OCI-LY1 (cell line): ENCODE results near the gene DEFB115.

Experiments used
- H2AFZ ChIP-seq: fragments of 200-600 bp; sonication (generic), shearing (Covaris generic); 2 replicates; pipeline ENCODE4 v1.6.0; 2014; ENCODE audit warnings: antibody characterized with exemption, mild to moderate bottlenecking, low read length
- H3F3A ChIP-seq: fragments of 200-600 bp; sonication (generic), shearing (Covaris generic); 2 replicates; pipeline ENCODE4 v1.6.0; 2014; ENCODE audit warnings: mild to moderate bottlenecking, antibody characterized with exemption, low read length, moderate library complexity; ENCODE audit not compliant: insufficient read depth
- H3K27ac ChIP-seq: fragments of 200-600 bp; sonication (generic); 2 replicates; pipeline ENCODE4 v1.5.1; 2014; ENCODE audit warnings: low read length, mixed run types, mild to moderate bottlenecking, low read depth; ENCODE audit not compliant: poor library complexity, severe bottlenecking
- H3K27me3 ChIP-seq: fragments of 200-600 bp; sonication (generic); 2 replicates; pipeline ENCODE4 v1.6.0; 2014; ENCODE audit warnings: antibody characterized with exemption, mild to moderate bottlenecking, low read length, moderate library complexity; ENCODE audit not compliant: insufficient read depth
- H3K36me3 ChIP-seq: fragments of 200-600 bp; sonication (generic); 2 replicates; pipeline ENCODE4 v1.6.1; 2014; ENCODE audit warnings: mild to moderate bottlenecking, antibody characterized with exemption, low read length, moderate library complexity, mixed read lengths; ENCODE audit not compliant: insufficient read depth
- H3K4me1 ChIP-seq: fragments of 200-600 bp; sonication (generic); 2 replicates; pipeline ENCODE4 v1.5.1; 2014; ENCODE audit warnings: mild to moderate bottlenecking, low read length, moderate library complexity; ENCODE audit not compliant: insufficient read depth, severe bottlenecking
- H3K4me2 ChIP-seq: fragments of 200-600 bp; sonication (generic), shearing (Covaris generic); 2 replicates; pipeline ENCODE4 v1.6.1; 2014; ENCODE audit warnings: low read length
- H3K4me3 ChIP-seq: fragments of 200-600 bp; sonication (generic); 2 replicates; pipeline ENCODE4 v1.5.1; 2014; ENCODE audit warnings: low read length, low read depth, mild to moderate bottlenecking, mixed read lengths; ENCODE audit not compliant: poor library complexity, severe bottlenecking
- H3K79me2 ChIP-seq: fragments of 200-600 bp; shearing (Covaris generic); 2 replicates; pipeline ENCODE4 v1.6.1; 2016; ENCODE audit warnings: mixed run types, low read length, mixed read lengths; ENCODE audit not compliant: insufficient read depth
- H3K9ac ChIP-seq: fragments of 200-600 bp; sonication (generic), shearing (Covaris generic); 2 replicates; pipeline ENCODE4 v1.6.1; 2014; ENCODE audit warnings: mild to moderate bottlenecking, low read length, mixed read lengths
- H3K9me2 ChIP-seq: fragments of 200-600 bp; sonication (generic), shearing (Covaris generic); 2 replicates; pipeline ENCODE4 v1.6.1; 2014; ENCODE audit warnings: low read depth, mild to moderate bottlenecking, low read length, mixed read lengths
- H3K9me3 ChIP-seq: fragments of 200-600 bp; shearing (Covaris generic); 2 replicates; pipeline ENCODE4 v1.6.1; 2014; ENCODE audit warnings: low read length, mixed read lengths
- H4K20me1 ChIP-seq: fragments of 200-600 bp; sonication (generic), shearing (Covaris generic); 2 replicates; pipeline ENCODE4 v1.6.0; 2016; ENCODE audit warnings: mild to moderate bottlenecking, low read length; ENCODE audit not compliant: insufficient read depth
- EZH2 ChIP-seq: fragments of 200-600 bp; sonication (generic), shearing (Covaris generic); IDR thresholded peaks from 2 replicates; pipeline ENCODE4 v1.8.0; 2017; ENCODE audit warnings: borderline replicate concordance, mixed run types, mild to moderate bottlenecking, antibody characterized with exemption, low read length, moderate library complexity, mixed read lengths
- TF ChIP-seq, protein P1 (sequence below): fragments of 200-600 bp; sonication (generic), shearing (Covaris generic); IDR thresholded peaks from 2 replicates; pipeline ENCODE4 v1.5.1; 2017; ENCODE audit warnings: mild to moderate bottlenecking, antibody characterized with exemption, low read length, moderate library complexity, mixed read lengths

Gene DEFB115

DNA sequence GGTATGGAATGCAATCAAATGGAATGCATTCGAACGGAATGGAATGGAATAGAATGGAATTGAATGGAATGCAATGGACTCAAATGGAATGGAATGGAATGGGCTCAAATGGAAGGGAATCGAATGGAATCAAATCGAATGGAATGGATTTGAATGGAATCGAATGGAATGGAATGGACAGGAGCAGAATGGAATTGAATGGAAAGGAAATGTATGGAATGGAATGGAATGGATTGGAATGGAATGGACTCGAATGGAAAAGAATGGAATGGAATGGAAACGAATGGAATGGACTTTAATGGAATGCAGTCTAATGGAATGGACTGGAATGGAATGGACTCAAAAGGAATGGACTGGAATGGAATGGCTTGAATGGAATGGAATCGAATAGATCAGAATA, 18.3 kb upstream of the DEFB115 start:
- Histone ChIP-seq H3K9me2 (no peaks in the 10 kb centered on the region), H4K20me1 (no peaks in the 10 kb centered on the region), H3K79me2 (no peaks in the 10 kb centered on the region), H2AFZ (no peak overlapping the region), H3K4me3 (no peak overlapping the region), H3K36me3 (no peaks in the 10 kb centered on the region), H3K9ac (no peak overlapping the region), H3K4me2 (no peak overlapping the region), H3K9me3 (peaks cover 55% of the 10 kb centered on the region), H3K27ac (no peak overlapping the region), H3F3A (no peaks in the 10 kb centered on the region), H3K4me1 (no peaks in the 10 kb centered on the region), H3K27me3 (no peaks in the 10 kb centered on the region)
- no peak for TF ChIP-seq EZH2
- TF ChIP-seq, protein P1, sequence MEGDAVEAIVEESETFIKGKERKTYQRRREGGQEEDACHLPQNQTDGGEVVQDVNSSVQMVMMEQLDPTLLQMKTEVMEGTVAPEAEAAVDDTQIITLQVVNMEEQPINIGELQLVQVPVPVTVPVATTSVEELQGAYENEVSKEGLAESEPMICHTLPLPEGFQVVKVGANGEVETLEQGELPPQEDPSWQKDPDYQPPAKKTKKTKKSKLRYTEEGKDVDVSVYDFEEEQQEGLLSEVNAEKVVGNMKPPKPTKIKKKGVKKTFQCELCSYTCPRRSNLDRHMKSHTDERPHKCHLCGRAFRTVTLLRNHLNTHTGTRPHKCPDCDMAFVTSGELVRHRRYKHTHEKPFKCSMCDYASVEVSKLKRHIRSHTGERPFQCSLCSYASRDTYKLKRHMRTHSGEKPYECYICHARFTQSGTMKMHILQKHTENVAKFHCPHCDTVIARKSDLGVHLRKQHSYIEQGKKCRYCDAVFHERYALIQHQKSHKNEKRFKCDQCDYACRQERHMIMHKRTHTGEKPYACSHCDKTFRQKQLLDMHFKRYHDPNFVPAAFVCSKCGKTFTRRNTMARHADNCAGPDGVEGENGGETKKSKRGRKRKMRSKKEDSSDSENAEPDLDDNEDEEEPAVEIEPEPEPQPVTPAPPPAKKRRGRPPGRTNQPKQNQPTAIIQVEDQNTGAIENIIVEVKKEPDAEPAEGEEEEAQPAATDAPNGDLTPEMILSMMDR, result no peak

DNA sequence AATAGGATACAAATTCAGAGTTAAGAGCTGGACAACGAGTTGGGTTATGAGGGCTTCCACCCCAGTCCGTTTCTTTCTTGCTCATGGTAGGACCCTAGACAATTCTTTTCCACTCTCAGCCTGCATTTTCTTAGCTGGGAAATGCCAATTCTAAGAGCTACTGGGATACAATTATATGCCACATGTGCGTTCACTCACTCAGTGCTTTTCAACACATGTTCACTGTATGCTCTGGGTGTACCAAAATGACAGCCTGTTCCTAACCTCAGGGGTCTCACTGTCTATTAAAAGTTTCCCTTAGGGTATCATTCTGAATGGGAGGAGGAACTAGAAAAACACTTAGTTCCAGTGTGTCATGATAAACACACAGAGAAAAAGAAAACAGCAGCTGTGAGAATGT, 505 bp upstream of the DEFB115 start:
- H3K9me3 ChIP-seq, result no peaks in the 10 kb centered on the region
- no peak overlapping the region for H3K27ac ChIP-seq
- TF ChIP-seq EZH2, result no peak
- TF ChIP-seq, protein P1, result no peak
- no peak overlapping the region for H3K4me2 ChIP-seq
- H2AFZ ChIP-seq, result no peak overlapping the region
- H3K79me2 ChIP-seq, result no peaks in the 10 kb centered on the region
- no peaks in the 10 kb centered on the region for H3K4me1 ChIP-seq
- no peak overlapping the region for H3K4me3 ChIP-seq
- no peaks in the 10 kb centered on the region for H3K27me3 ChIP-seq
- H3K9ac ChIP-seq, result no peak overlapping the region
- H3K9me2 ChIP-seq, result no peaks in the 10 kb centered on the region
- no peaks in the 10 kb centered on the region for H3K36me3 ChIP-seq
- no peaks in the 10 kb centered on the region for H3F3A ChIP-seq
- no peaks in the 10 kb centered on the region for H4K20me1 ChIP-seq

DNA sequence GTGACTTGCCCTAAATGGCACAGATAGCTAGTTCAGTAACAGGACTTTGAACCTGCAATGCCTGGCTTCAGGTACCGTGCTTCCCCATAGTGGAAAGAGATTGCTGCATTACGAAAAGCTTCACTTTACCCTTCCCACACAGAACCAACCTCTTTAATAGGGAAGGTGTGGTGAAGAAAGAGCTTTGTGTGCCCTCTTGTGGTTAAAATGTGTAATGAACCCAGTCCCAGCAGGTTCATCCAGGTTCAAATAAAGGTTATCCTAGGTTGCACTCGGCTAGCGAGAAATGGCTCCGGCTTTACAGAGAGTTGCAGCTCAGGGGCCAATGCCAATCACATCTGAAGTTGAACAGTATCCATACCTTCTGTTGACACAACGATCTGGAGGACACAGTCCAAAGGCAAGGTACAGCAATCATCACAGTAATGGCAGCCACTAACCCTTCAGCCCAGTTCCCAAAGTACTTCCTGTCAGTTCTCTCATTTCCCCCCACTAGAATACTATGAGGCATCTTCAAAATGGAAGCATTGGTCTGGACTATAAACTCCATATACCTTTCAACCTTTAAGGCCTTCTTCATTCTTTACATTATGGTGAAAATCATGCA, 3.0 kb downstream of the DEFB115 start:
- Histone ChIP-seq H3K36me3 (no peaks in the 10 kb centered on the region), H3K27ac (no peak overlapping the region), H4K20me1 (no peaks in the 10 kb centered on the region), H2AFZ (no peak overlapping the region), H3F3A (no peaks in the 10 kb centered on the region), H3K79me2 (no peaks in the 10 kb centered on the region), H3K4me3 (no peak overlapping the region), H3K4me1 (no peaks in the 10 kb centered on the region), H3K9me3 (no peaks in the 10 kb centered on the region), H3K9ac (no peak overlapping the region), H3K27me3 (no peaks in the 10 kb centered on the region), H3K4me2 (no peak overlapping the region), H3K9me2 (no peaks in the 10 kb centered on the region)
- TF ChIP-seq, protein P1, result peak; percentile 76
- no peak for TF ChIP-seq EZH2
